Measurements from ENCODE around the gene FBN2. TPM values are rescaled to one million over a fixed set of nuclear protein-coding genes. Genes with fewer than 3 reads are reported as not detected.

Gene FBN2
- polyA plus RNA-seq, 1 donor from 2014 or later, result 1.6 TPM

DNA sequence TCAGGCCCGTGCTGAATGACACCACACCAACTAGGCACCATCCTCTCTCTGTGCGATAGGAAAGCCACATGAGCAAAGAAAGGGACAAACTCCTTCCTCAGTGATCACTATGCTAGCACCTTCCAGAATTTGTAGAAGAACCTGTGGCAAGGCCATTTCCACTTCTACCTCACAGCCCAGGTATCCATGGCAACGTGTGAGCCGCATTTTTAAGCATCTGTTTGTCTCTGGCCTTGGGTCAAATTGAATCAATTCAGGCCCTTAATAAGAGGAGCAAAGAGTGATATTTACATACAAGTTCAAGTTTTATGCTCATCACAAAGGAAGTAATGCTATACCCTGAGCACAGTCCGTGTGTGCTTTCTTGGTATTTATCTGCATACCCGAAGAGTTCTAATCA, 275.1 kb downstream of the FBN2 start:
- TF ChIP-seq, protein P1, sequence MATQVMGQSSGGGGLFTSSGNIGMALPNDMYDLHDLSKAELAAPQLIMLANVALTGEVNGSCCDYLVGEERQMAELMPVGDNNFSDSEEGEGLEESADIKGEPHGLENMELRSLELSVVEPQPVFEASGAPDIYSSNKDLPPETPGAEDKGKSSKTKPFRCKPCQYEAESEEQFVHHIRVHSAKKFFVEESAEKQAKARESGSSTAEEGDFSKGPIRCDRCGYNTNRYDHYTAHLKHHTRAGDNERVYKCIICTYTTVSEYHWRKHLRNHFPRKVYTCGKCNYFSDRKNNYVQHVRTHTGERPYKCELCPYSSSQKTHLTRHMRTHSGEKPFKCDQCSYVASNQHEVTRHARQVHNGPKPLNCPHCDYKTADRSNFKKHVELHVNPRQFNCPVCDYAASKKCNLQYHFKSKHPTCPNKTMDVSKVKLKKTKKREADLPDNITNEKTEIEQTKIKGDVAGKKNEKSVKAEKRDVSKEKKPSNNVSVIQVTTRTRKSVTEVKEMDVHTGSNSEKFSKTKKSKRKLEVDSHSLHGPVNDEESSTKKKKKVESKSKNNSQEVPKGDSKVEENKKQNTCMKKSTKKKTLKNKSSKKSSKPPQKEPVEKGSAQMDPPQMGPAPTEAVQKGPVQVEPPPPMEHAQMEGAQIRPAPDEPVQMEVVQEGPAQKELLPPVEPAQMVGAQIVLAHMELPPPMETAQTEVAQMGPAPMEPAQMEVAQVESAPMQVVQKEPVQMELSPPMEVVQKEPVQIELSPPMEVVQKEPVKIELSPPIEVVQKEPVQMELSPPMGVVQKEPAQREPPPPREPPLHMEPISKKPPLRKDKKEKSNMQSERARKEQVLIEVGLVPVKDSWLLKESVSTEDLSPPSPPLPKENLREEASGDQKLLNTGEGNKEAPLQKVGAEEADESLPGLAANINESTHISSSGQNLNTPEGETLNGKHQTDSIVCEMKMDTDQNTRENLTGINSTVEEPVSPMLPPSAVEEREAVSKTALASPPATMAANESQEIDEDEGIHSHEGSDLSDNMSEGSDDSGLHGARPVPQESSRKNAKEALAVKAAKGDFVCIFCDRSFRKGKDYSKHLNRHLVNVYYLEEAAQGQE (IDR thresholded peaks at IDR 0.05; ENCODE audit: borderline replicate concordance), result no peak
- TF ChIP-seq CTCF (IDR thresholded peaks at IDR 0.05; ENCODE audit: poor library complexity, severe bottlenecking), result no peak
- TF ChIP-seq TAF1 (IDR thresholded peaks at IDR 0.05; ENCODE audit: low read depth), result no peak
- TF ChIP-seq POLR2AphosphoS5 (IDR thresholded peaks at IDR 0.05), result no peak
- TF ChIP-seq EZH2 (IDR thresholded peaks at IDR 0.05; ENCODE audit: borderline replicate concordance, insufficient read depth, low read length, poor library complexity, severe bottlenecking), result no peak
- TF ChIP-seq MXI1 (conservative IDR thresholded peaks at IDR 0.05; ENCODE audit: poor library complexity, severe bottlenecking), result no peak
- no peak for TF ChIP-seq SMC3 (conservative IDR thresholded peaks at IDR 0.05; ENCODE audit: poor library complexity)
- TF ChIP-seq RAD21 (conservative IDR thresholded peaks at IDR 0.05), result no peak
- TF ChIP-seq EP300 (conservative IDR thresholded peaks at IDR 0.05; ENCODE audit: poor library complexity, severe bottlenecking), result no peak
- H3K9ac ChIP-seq (ENCODE audit: low read length), result no peak overlapping the region
- no peaks in the 10 kb centered on the region for H3K9me3 ChIP-seq (ENCODE audit: low read length)
- H3K27me3 ChIP-seq (ENCODE audit: insufficient read depth, low read depth, low read length), result no peaks in the 10 kb centered on the region
- H3K79me2 ChIP-seq (replicated peaks; ENCODE audit: insufficient read depth, low read length), result no peaks in the 10 kb centered on the region
- H3K36me3 ChIP-seq (ENCODE audit: insufficient read depth, low read length), result no peaks in the 10 kb centered on the region
- no peak overlapping the region for H3K4me2 ChIP-seq (ENCODE audit: low read length)
- H4K20me1 ChIP-seq (ENCODE audit: insufficient read depth), result no peaks in the 10 kb centered on the region
- H3K9me2 ChIP-seq (ENCODE audit: insufficient read depth, low read length), result no peaks in the 10 kb centered on the region
- no peaks in the 10 kb centered on the region for H3F3A ChIP-seq (ENCODE audit: insufficient read depth, low read length, poor library complexity, severe bottlenecking)
- H3K27ac ChIP-seq (ENCODE audit: low read length), result no peak overlapping the region
- H2AFZ ChIP-seq (ENCODE audit: low read depth, low read length), result no peak overlapping the region
- H3K4me3 ChIP-seq (ENCODE audit: low read length), result no peak overlapping the region

DNA sequence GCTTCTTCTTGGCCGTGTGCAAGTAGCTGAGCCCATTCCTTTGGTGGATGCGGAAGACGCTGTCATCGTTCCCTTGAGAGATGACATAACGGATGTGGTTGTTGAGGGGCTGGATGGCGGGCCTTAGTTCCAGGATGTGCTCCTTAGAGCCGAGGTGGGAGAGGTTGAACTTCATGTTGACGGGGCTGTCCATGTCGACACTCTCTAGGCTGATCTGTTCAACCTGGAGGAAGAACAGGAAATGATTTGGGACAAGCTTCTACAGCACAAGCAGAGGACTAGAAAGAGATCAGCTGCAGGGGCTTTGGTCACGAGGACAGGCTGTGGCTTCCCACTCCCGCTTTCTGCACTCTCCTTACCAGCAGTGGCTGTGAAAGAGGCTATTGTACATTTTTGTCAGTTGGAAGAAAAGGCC, 278.4 kb downstream of the FBN2 start:
- no peak overlapping the region for H3K4me3 ChIP-seq (ENCODE audit: low read length)
- no peaks in the 10 kb centered on the region for H3K9me3 ChIP-seq (ENCODE audit: low read length)
- H2AFZ ChIP-seq (ENCODE audit: low read depth, low read length), result no peak overlapping the region
- H3F3A ChIP-seq (ENCODE audit: insufficient read depth, low read length, poor library complexity, severe bottlenecking), result no peaks in the 10 kb centered on the region
- H4K20me1 ChIP-seq (ENCODE audit: insufficient read depth), result no peaks in the 10 kb centered on the region
- H3K9me2 ChIP-seq (ENCODE audit: insufficient read depth, low read length), result no peaks in the 10 kb centered on the region
- TF ChIP-seq SMC3 (conservative IDR thresholded peaks at IDR 0.05; ENCODE audit: poor library complexity), result no peak
- no peak for TF ChIP-seq RAD21 (conservative IDR thresholded peaks at IDR 0.05)
- no peak for TF ChIP-seq MXI1 (conservative IDR thresholded peaks at IDR 0.05; ENCODE audit: poor library complexity, severe bottlenecking)
- TF ChIP-seq TAF1 (IDR thresholded peaks at IDR 0.05; ENCODE audit: low read depth), result no peak
- TF ChIP-seq EP300 (conservative IDR thresholded peaks at IDR 0.05; ENCODE audit: poor library complexity, severe bottlenecking), result no peak
- TF ChIP-seq EZH2 (IDR thresholded peaks at IDR 0.05; ENCODE audit: borderline replicate concordance, insufficient read depth, low read length, poor library complexity, severe bottlenecking), result no peak
- TF ChIP-seq CTCF (IDR thresholded peaks at IDR 0.05; ENCODE audit: poor library complexity, severe bottlenecking), result no peak
- TF ChIP-seq POLR2AphosphoS5 (IDR thresholded peaks at IDR 0.05), result no peak
- TF ChIP-seq, protein P1 (IDR thresholded peaks at IDR 0.05; ENCODE audit: borderline replicate concordance), result no peak
- no peak overlapping the region for H3K4me2 ChIP-seq (ENCODE audit: low read length)
- H3K9ac ChIP-seq (ENCODE audit: low read length), result no peak overlapping the region
- no peak overlapping the region for H3K27ac ChIP-seq (ENCODE audit: low read length)
- no peaks in the 10 kb centered on the region for H3K27me3 ChIP-seq (ENCODE audit: insufficient read depth, low read depth, low read length)
- no peaks in the 10 kb centered on the region for H3K79me2 ChIP-seq (replicated peaks; ENCODE audit: insufficient read depth, low read length)
- H3K36me3 ChIP-seq (ENCODE audit: insufficient read depth, low read length), result no peaks in the 10 kb centered on the region
